Chondrocyte (in vitro differentiated cells): ENCODE measurements around the gene RASAL2. TPM values are rescaled to one million over a fixed set of nuclear protein-coding genes. Genes with fewer than 3 reads are reported as not detected.

Source experiments
- DNase-seq: peaks from one replicate; pipeline ENCODE4 v3.0.0; 2021; ENCODE audit warnings: mixed read lengths, low spot score
- H3K27ac Mint-ChIP-seq: one replicate; pipeline ENCODE4 v1.8.0; 2021; ENCODE audit warnings: mild to moderate bottlenecking, moderate library complexity, mixed read lengths; ENCODE audit not compliant: unreplicated experiment
- H3K27me3 Mint-ChIP-seq: 2 replicates; pipeline ENCODE4 v1.8.0; 2021; ENCODE audit warnings: low read depth, mixed read lengths
- H3K36me3 Mint-ChIP-seq: 2 replicates; pipeline ENCODE4 v1.8.0; 2021; ENCODE audit warnings: low read depth, mixed read lengths
- H3K4me1 Mint-ChIP-seq: 2 replicates; pipeline ENCODE4 v1.8.0; 2021; ENCODE audit warnings: low read depth, mild to moderate bottlenecking, mixed read lengths
- H3K4me3 Mint-ChIP-seq: one replicate; pipeline ENCODE4 v1.8.0; 2021; ENCODE audit warnings: mild to moderate bottlenecking, moderate library complexity, mixed read lengths; ENCODE audit not compliant: unreplicated experiment
- H3K9me3 Mint-ChIP-seq: 2 replicates; pipeline ENCODE4 v1.8.0; 2021; ENCODE audit warnings: low read depth, mixed read lengths
- CTCF ChIP-seq: fragments of 200-600 bp; sonication (generic); IDR thresholded peaks from 2 replicates; pipeline ENCODE4 v1.5.0; 2021; ENCODE audit warnings: antibody characterized with exemption, mild to moderate bottlenecking, moderate library complexity
- total RNA-seq: library from RNA; stranded (reverse); gene quantifications from 3 replicates; pipeline ENCODE4 v1.2.1, GENCODE V29; 2021

RASAL2 gene
- total RNA-seq, 1 donor from 2014 or later: 40.1 TPM

GRCh38 chr1:178457651-178458050, 363.7 kb downstream of the RASAL2 start:
- Mint-ChIP-seq H3K27ac (no peak overlapping the region), H3K36me3 (peaks cover 25% of the 10 kb centered on the region), H3K4me3 (no peak overlapping the region), H3K27me3 (no peaks in the 10 kb centered on the region), H3K4me1 (no peaks in the 10 kb centered on the region), H3K9me3 (no peaks in the 10 kb centered on the region)
- DNase-seq: no peak
- TF ChIP-seq CTCF: no peak

DNA sequence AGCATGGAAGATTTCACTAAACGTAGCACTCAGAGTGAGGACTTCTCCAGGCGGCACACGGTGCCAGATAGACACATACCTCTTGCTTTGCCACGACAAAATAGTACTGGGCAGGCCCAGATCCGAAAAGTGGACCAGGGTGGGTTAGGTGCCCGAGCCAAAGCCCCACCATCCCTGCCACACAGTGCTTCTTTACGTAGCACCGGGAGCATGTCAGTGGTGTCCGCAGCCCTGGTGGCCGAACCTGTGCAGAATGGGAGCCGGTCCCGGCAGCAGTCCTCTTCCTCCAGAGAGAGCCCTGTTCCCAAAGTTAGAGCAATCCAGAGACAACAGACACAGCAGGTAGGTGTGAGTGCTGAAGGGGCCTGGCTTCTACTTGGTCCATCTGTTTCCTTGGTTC, 364.3 kb downstream of the RASAL2 start:
- no peak for DNase-seq
- Mint-ChIP-seq H3K27ac (no peak overlapping the region), H3K27me3 (no peaks in the 10 kb centered on the region), H3K36me3 (peaks cover 25% of the 10 kb centered on the region), H3K4me3 (no peak overlapping the region), H3K4me1 (no peaks in the 10 kb centered on the region), H3K9me3 (no peaks in the 10 kb centered on the region)
- TF ChIP-seq CTCF: no peak

DNA sequence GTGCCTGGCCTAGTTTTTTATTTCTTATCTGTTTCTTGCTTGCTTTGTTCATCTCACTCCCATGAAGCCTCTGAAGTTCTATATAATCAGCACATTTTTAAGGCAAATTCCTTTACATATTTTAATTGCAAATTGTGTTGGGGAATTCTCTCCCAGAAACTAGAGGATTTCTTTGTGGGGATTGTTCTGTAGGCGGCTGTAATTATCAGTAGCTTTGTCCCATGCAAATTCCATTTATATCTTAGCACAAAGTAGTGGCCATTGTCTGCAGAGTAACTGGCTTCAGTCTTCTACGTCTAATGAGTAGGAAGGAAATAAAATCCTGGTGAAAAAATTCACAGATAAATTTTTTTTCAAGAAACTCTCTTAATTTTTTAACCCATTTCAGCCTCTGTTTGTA, 367.2 kb downstream of the RASAL2 start:
- Mint-ChIP-seq H3K4me1 (peaks cover 17% of the 10 kb centered on the region), H3K27ac (no peak overlapping the region), H3K9me3 (no peaks in the 10 kb centered on the region)

DNA sequence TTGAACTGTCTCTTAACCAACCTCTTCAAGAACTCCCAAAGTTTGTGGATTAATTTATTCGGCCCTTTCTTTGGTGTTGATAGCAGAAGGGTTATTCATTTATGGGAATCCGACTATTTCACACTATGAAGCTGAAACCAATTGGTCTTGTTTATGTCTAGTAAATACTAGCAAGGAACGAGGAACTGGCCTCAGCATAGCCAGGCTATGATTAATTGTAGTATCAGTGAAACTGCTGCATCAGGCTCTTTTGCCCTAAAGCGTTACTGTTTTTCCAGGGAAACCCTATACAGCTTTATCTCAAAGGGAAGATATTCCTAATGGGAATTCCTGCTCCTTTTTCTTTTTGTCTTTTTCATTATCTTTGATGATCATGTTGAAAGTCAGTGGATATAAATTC, 367.8 kb downstream of the RASAL2 start:
- peaks cover 17% of the 10 kb centered on the region for H3K4me1 Mint-ChIP-seq
- H3K27ac Mint-ChIP-seq: no peak overlapping the region
- no peak overlapping the region for H3K4me3 Mint-ChIP-seq
- H3K9me3 Mint-ChIP-seq: no peaks in the 10 kb centered on the region
- peaks cover 30% of the 10 kb centered on the region for H3K36me3 Mint-ChIP-seq
- H3K27me3 Mint-ChIP-seq: no peaks in the 10 kb centered on the region
- no peak for TF ChIP-seq CTCF
- DNase-seq: no peak

More for the DNA sequence above, 367.2 kb downstream of the RASAL2 start:
- no peaks in the 10 kb centered on the region for H3K27me3 Mint-ChIP-seq
- H3K36me3 Mint-ChIP-seq: peaks cover 30% of the 10 kb centered on the region
- no peak overlapping the region for H3K4me3 Mint-ChIP-seq
- no peak for TF ChIP-seq CTCF
- DNase-seq: no peak

- H3K4me1 Mint-ChIP-seq: peaks cover 17% of the 10 kb centered on the region
- H3K27me3 Mint-ChIP-seq: no peaks in the 10 kb centered on the region
- TF ChIP-seq CTCF: no peak
- H3K9me3 Mint-ChIP-seq: no peaks in the 10 kb centered on the region
- peaks cover 29% of the 10 kb centered on the region for H3K36me3 Mint-ChIP-seq
- DNase-seq: no peak
- no peak overlapping the region for H3K4me3 Mint-ChIP-seq
- peak overlapping the region; percentile 37 for H3K27ac Mint-ChIP-seq
Measured at GRCh38 chr1:178464141-178464540, 370.2 kb downstream of the RASAL2 start.
